A549 (cell line): ENCODE results near the gene PRR35. TPM values are rescaled to one million over a fixed set of nuclear protein-coding genes. Genes with fewer than 3 reads are reported as not detected.

Experiments
- ATAC-seq, 2 experiments: fragments of 200-7000 bp in 1 of 2; fragments of >200 bp in 1 of 2; cut with Nextera tagmentation in 1 of 2; cut with Tn5 transposase in 1 of 2; 3 replicates each; pipeline versions ENCODE4 v1.8.0 to v1.9.1; 2018 to 2020; ENCODE audit warnings: mild to moderate bottlenecking in 1 of 2, moderate library complexity in 1 of 2
- CTCF ChIA-PET: fragments of 300-600 bp; sonication (Branson Sonifier 250); formaldehyde crosslinking; extraction: SDS; loops from one replicate; lab custom pipeline; 2021; ENCODE audit warnings: antibody characterized with exemption, inconsistent platforms; lab: Yijun Ruan, JAX
- POLR2A ChIA-PET: fragments of 350-600 bp; formaldehyde crosslinking; extraction: SDS; loops from one replicate; lab custom pipeline; 2021; ENCODE audit warnings: antibody characterized with exemption, inconsistent platforms; lab: Yijun Ruan, JAX
- DNase-seq, 2 experiments: peaks; one replicate each; pipeline versions ENCODE4 v3.0.0 to v3.0.0-alpha.2; 2011 to 2016; ENCODE audit warnings: low read depth in 1 of 2, low spot score in 1 of 2
- FAIRE-seq: peaks from 2 replicates; lab custom pipeline; 2011; peaks lifted over from hg19 to GRCh38; lab: Jason Lieb, UNC
- H3K27ac ChIP-seq, 2 experiments: fragments of >200 bp; sonication (Bioruptor Twin); formaldehyde crosslinking; 3 replicates each; pipeline ENCODE4 v1.5.1; 2016 to 2017
- H3K4me1 ChIP-seq: fragments of >200 bp; sonication (Bioruptor Twin); formaldehyde crosslinking; 3 replicates; pipeline ENCODE4 v1.6.1; 2016
- H3K4me2 ChIP-seq: fragments of >200 bp; sonication (Bioruptor Twin); formaldehyde crosslinking; 3 replicates; pipeline ENCODE4 v1.6.1; 2016
- H3K4me3 ChIP-seq: fragments of >200 bp; sonication (Bioruptor Twin); formaldehyde crosslinking; 3 replicates; pipeline ENCODE4 v1.5.1; 2016
- H3K9me3 ChIP-seq: fragments of >200 bp; sonication (Bioruptor Twin); formaldehyde crosslinking; 3 replicates; pipeline ENCODE4 v1.6.1; 2016
- ESRRA ChIP-seq: fragments of 150-350 bp; IDR thresholded peaks from 2 replicates; pipeline ENCODE4 v1.6.1; 2014; ENCODE audit warnings: mild to moderate bottlenecking, low read length, borderline replicate concordance
- FOSB ChIP-seq: fragments of 250-450 bp; sonication (Bioruptor Pico); IDR thresholded peaks from 2 replicates; pipeline ENCODE4 v1.5.0; 2020; ENCODE audit warnings: mild to moderate bottlenecking, moderate library complexity
- MAX ChIP-seq: IDR thresholded peaks from 2 replicates; pipeline ENCODE4 v1.6.1; 2012
- MYC ChIP-seq: IDR thresholded peaks from 2 replicates; pipeline ENCODE4 v1.6.1; 2012; ENCODE audit warnings: mild to moderate bottlenecking, inconsistent platforms, low read length, improper control_type of control experiment, borderline replicate concordance
- NR3C1 ChIP-seq: fragments of >200 bp; sonication (Bioruptor Twin); formaldehyde crosslinking; IDR thresholded peaks from 3 replicates; pipeline ENCODE4 v1.6.1; 2017
- PBX3 ChIP-seq: IDR thresholded peaks from 2 replicates; pipeline ENCODE4 v1.6.1; 2012
- REST ChIP-seq: fragments of 200-600 bp; sonication (generic); IDR thresholded peaks from 2 replicates; pipeline ENCODE4 v1.6.1; 2016; ENCODE audit warnings: antibody characterized with exemption, mild to moderate bottlenecking, moderate library complexity
- RFX5 ChIP-seq: fragments of 450-650 bp; IDR thresholded peaks from 2 replicates; pipeline ENCODE4 v1.7.1; 2014; ENCODE audit warnings: antibody characterized with exemption, mild to moderate bottlenecking, moderate library complexity
- USF2 ChIP-seq: fragments of 450-650 bp; IDR thresholded peaks from 2 replicates; pipeline ENCODE4 v1.6.1; 2014; ENCODE audit warnings: antibody characterized with exemption
- ZFP36 ChIP-seq: fragments of 450-650 bp; IDR thresholded peaks from 2 replicates; pipeline ENCODE4 v1.6.1; 2014; ENCODE audit warnings: borderline replicate concordance; ENCODE audit not compliant: partially characterized antibody
- WGBS: methylation state at CpG from one replicate; pipeline ENCODE4 v1.1.6; 2017; ENCODE audit errors: missing lambda C conversion rate; 5-methylcytosine and 5-hydroxymethylcytosine counted together
- polyA plus RNA-seq, 4 experiments: library from polyadenylated mRNA; depleted of rRNA in 3 of 4; stranded (reverse); fragments of >200 nt; fragmentation: RNase III in 1 of 4; extraction: RNeasy Plus Mini Kit Qiagen cat#74134 plus additional on column Dnase treatment in 1 of 4; gene quantifications; 2 replicates in 3 of 4; 3 replicates in 1 of 4; pipeline ENCODE4 v1.2.3, GENCODE V29; 2011 to 2017

Gene PRR35
- polyA plus RNA-seq, 2 of the 4 experiments (the other 2 are of a cell fraction), result 0.04 TPM

- no peak overlapping the region for H3K4me2 ChIP-seq
- TF ChIP-seq USF2 (no peak), MYC (no peak)
- H3K4me3 ChIP-seq, result no peak overlapping the region
- no peak for DNase-seq
- ChIA-PET POLR2A (no interaction called here), CTCF (interaction anchor here (0.7 to 7.1 kb wide), 9 partner anchors 8 to 82 kb away, joined by 3 to 105 read pairs (median 3); partner anchors contain the start of genes PIGQ, RAB40C and RHOT2)
- no peak overlapping the region for H3K27ac ChIP-seq
- no peak for FAIRE-seq
- ATAC-seq, result no peak
- no peaks in the 10 kb centered on the region for H3K9me3 ChIP-seq
- WGBS, result 89% methylated on average over 9 of the region's 27 CpGs
- H3K4me1 ChIP-seq, result peaks cover 7% of the 10 kb centered on the region; the same call in 2 of the 3 replicates
These were observed 20.1 kb downstream of the PRR35 start for GRCh38 chr16:580141-580945.

DNA sequence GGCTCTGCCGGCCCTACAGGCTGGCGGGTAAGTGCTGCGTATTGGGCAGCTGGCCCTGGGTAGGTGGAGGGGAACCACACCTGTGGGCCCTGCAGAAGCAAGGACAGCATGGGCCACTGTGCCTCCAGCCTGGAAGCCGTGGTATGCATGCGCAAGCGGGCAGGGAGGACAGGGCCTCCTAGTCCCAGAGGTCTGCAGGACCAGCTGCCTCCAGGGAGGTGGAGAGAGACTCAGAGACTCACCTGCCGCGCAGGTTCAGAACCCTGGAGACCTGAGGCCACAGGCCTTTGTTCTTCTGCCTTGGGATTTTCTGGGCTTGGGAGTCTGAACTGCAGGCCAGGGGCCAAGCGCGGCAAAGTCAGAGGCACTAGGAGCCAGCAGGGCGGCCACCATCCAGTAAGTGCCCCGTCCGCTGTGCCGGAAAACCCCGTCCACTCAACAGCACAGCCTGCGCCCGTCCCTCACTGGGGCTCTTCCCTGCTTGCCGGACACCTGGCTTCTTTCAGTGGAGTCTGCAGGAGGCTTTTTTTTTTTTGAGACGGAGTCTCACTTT, 20.8 kb downstream of the PRR35 start:
- no peak for FAIRE-seq
- Histone ChIP-seq H3K4me3 (no peak overlapping the region), H3K27ac (no peak overlapping the region), H3K4me2 (no peak overlapping the region), H3K4me1 (peaks cover 12% of the 10 kb centered on the region; the same call in 2 of the 3 replicates), H3K9me3 (no peaks in the 10 kb centered on the region)
- no peak for TF ChIP-seq NR3C1
- TF ChIP-seq ESRRA, result no peak
- no peak for TF ChIP-seq RFX5
- no peak for TF ChIP-seq PBX3
- ATAC-seq, result no peak
- WGBS, result 98% methylated on average over 14 of the region's 19 CpGs
- POLR2A ChIA-PET, result no interaction called here
- DNase-seq, result no peak
- CTCF ChIA-PET, result interaction anchor here (0.6 to 7.1 kb wide), 5 partner anchors 13 to 171 kb away, joined by 3 to 105 read pairs (median 3); partner anchors contain the start of gene RHOT2

- Histone ChIP-seq H3K4me1 (peaks cover 17% of the 10 kb centered on the region; the same call in 2 of the 3 replicates), H3K4me3 (no peak overlapping the region), H3K27ac (no peak overlapping the region), H3K9me3 (no peaks in the 10 kb centered on the region), H3K4me2 (no peak overlapping the region)
- ChIA-PET POLR2A (no interaction called here), CTCF (interaction anchor here (0.7 to 7.1 kb wide), 8 partner anchors 10 to 486 kb away, joined by 3 to 105 read pairs (median 4); partner anchors contain the start of gene RHOT2)
- TF ChIP-seq ZFP36, result no peak
- TF ChIP-seq FOSB (CRISPR knock-in tag), result no peak
- TF ChIP-seq REST, result no peak
- no peak for TF ChIP-seq USF2
- no peak for TF ChIP-seq MAX
- DNase-seq (no peak), FAIRE-seq (no peak), ATAC-seq (no peak)
- WGBS, result 85% methylated on average over 18 of the region's 18 CpGs
These were observed 22.0 kb downstream of the PRR35 start for GRCh38 chr16:582218-582613.
